ENCODE measurements around the gene RFX2.
"Not testable (repeated sequence)": the region's sequence is repeated elsewhere in the genome, so short reads cannot be mapped to it uniquely, and the experiment has no call there.

RFX2 gene

DNA sequence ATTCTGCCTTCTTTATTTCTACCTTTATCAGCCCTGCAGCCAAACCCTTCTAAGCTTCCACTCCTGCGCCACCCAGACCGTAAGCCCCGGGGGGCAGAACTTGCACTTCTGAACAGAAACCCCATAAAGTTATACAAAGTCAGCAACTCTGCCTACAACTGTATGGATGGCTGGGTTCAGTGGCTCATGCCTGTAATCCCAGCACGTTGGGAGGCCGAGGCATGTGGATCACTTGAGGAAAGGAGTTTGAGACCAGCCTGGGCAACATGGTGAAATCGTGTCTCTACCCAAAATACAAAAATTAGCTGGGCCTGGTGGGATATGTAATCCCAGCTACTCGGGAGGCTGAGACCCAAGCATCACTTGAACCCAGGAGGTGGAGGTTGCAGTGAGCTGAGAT is 142.7 kb downstream of the RFX2 start:
- DNase-seq = no peak

GRCh38 chr19:5966941-5967340 is 143.4 kb downstream of the RFX2 start:
- DNase-seq = no peak

DNA sequence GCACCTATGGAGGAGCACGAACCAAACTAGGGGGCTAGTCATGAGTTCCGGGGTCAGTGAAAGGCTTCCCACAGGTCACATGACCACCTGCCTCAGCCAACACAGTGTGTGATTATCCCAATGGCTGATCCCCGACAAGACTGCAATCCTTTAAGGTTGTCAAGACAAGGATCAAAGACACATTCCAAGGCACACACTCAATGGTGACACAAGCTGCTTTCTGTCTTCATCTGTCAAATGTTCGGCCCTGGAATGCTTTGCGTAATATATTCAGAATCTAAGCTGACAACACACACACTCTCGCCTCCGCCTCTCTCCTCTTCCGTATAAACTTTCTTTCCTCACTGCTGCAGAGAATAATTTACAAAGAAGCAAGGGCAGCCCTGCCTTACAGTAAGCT is 144.1 kb downstream of the RFX2 start:
- no peak for DNase-seq

DNA sequence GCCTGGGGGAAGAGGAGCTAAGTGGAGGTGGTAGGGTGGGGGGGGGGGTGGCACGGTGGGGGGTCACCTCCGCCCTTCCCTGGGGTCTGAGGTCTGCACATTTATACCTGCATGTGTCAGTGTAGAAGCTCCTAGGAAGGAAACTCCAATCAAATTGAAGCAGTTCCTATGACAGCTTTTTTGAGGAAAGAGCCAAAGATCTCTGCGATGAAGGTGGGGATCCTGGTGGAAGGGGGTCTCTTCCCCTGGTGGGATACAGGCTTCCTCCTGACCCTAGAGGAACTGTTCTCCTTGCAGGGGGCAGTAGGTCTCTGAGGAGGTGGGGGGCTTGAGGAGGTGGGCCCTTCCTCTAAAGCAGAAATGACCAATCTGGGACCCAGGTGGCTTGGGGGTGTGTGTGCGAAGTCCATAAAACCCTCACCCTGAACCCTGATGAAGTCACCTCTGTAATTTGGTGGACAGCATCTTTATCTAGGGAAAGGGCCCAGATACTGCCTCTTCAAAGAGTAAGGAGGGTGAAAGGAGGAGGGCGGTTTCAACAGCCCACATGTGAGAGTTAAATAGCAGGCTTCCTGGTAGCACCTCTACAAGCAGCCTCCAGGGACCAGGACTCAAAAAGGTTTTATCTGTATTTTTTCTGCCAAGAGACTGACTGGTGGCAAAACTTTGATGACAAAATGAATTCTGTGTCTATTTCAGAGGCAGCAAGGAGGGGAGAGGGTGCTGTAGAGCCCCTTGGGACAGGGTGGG is 145.3 kb downstream of the RFX2 start:
- no peak for DNase-seq

GRCh38 chr19:5963855-5964254 is 146.4 kb downstream of the RFX2 start:
- DNase-seq = no peak

- DNase-seq = not testable (repeated sequence)
Measured at GRCh38 chr19:5963259-5963658, 147.0 kb downstream of the RFX2 start.

GRCh38 chr19:5961969-5962945 is 148.0 kb downstream of the RFX2 start:
- peak; percentile 69 to 80 (median 73) for DNase-seq

DNA sequence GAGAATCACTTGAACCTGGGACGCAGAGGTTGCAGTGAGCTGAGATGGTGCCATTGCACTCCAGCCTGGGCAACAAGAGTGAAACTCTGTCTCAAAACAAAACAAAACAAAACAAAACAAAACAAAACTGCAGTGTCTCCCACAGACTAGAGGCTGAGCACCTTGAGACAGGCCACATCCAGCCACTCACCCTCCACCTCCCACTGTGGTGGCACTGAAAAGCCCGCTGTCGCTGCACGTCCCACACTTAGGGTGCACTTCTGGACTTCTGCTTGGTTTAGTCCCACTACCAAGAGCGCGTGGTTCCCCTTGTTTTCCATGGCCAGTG is 148.7 kb downstream of the RFX2 start:
- peak in 1 of 3 donors; percentile 39 for DNase-seq

- DNase-seq = no peak
Measured at GRCh38 chr19:5960005-5961001, 150.0 kb downstream of the RFX2 start.

DNA sequence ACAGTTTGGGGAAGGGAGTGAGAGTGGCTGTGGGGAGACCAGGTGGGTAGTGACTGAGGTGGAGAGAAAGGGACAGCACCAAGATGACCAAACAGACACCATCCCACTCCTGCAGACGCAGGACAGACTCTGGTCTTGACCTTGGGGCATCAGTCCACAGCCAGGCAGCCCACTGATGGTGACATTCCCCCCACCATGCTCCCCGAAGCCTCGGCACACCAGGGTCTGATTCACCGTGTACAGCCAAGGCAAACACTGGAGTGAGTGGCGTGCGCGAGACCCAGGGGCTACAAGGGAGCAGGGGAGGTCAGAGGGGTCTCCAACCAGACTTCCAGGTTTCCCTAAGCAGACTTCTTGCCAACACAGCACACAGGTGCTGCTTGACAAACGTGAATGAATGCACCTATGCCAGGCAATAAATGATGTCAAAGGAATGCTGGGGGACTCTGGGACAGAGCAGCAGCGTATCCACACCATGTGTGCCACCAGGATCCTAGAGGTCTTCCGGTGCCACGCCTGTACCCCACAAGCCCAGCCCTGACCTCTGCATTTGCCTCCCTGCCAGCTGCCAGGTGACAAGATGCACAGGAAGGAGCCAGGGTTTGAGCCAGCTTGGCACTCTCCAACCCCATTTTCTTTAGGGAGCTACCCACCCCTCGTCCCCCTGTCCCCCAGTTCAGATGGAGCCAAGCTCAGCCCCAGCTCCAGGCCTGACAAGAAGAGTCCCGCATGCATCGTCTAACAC is 150.9 kb downstream of the RFX2 start:
- no peak for DNase-seq

DNA sequence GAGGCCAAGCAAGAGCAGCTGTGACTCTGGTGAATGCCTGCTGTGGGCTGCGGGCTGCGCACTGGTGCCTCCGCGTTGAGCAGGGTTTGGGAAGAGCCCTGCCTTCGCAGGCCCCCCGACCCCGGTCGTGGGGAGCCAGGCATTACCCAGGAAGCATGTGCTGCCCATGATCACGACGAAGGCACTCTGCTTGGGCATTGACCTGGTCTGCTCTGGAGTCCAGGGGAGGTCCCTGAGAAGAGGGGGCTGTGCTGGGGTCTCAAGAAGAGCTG is 151.5 kb downstream of the RFX2 start:
- no peak for DNase-seq

DNA sequence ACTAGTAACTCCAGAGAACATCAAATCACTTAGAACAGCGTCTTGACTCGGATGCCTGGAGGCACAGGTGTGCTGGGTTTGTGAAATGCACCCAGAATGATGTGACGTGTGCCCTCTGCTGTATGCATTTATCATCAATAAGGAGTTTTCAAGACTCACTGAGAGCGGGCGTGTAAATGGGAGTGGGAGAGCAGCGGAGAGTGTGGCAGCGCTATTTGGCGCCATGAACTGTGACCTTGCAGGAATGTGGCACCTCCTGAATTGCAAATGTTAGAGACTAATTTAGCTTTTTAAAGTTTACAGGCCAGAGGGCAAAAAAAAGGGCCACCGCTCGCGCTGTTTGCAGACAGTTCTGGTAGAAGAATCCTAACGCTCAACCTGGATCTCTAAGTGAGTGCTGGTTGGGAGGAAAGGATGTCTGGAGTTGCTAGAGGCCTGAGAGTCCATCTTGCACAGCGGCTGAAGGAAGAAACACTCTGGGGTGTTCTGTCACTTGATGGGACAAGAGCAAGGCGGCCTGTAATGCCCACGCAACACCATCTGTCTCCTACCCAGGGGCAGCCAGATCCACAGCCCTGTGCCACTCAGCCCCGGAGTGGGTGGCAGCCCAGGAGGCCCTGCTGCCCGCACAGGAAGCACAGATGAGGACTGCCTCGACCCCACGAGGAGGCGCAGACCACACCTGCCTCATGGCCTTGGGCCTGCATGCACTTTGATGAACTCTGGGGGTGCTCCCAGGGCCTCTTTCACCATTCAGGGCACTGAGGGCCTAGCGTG is 152.0 kb downstream of the RFX2 start:
- DNase-seq = no peak

- DNase-seq = no peak
Measured at GRCh38 chr19:5957170-5957569, 153.1 kb downstream of the RFX2 start.

DNA sequence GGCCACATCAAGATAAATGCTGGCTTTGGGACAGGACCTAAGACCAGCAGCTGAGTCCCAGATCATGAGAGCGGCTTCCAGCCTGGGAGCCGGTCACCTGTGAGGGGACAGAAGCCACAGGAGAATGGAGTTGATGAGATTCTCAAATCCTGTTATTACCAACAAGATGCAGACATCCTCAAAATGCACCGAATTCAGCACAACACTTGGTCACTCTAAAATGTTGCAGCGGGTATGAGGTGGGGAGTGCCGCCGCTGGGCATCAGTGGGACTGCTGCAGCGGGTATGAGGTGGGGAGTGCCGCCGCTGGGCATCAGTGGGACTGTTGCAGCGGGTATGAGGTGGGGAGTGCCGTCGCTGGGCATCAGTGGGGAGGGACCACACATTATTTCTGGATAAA is 153.6 kb downstream of the RFX2 start:
- no peak for DNase-seq

DNA sequence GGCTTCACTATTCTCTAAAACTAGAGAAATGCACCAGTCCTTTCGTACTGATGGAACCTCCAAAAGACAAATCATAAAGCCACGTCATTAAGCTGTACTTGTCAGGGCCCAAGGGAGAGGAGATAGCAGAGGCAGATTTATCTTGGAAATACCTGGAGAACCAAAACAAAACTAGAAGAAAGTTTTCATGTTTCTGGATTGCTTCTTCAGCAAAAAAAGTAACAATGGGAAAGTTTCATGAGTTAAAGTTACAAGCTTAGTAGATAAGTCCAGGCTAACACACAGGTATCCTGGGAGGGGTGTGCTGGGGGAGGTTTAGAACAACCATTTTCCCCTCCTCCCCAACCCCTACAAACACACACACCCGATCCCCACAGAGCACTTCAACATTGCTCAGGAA is 154.0 kb downstream of the RFX2 start:
- DNase-seq = no peak

- no peak for DNase-seq
Measured at GRCh38 chr19:5955636-5955935, 154.7 kb downstream of the RFX2 start.

- no peak for DNase-seq
Measured at GRCh38 chr19:5954293-5954692, 156.0 kb downstream of the RFX2 start.

GRCh38 chr19:5953680-5954213 is 156.6 kb downstream of the RFX2 start:
- peak; percentile 42 to 45 (median 44) for DNase-seq

DNA sequence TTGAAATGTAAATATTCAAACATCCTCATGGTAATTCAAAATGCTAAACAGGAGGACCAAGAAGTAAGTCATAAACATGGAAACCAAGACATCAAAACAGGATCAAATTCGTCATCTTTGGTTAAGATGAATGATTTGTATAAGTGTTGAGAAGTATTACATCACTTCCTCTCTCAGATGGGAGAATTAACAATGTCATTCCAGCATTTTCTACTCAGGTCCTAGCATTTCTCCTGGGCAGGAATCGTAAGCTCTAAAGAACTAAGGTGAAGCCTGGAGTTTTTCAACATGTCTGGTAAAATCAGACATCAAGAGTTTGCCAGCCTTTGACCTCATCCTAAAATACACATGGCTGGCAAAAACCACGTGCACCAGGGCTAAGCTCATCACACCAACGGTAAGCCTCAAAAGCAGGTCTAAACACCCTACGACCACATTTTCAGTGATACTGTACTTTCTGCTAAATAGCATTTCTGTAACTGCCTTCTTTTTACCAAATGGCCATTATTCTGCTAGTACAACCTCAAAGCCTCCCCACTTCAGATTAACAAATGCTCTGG is 157.2 kb downstream of the RFX2 start:
- peak in 2 of 3 donors; percentile 44 to 56 for DNase-seq

GRCh38 chr19:5952193-5953029 is 157.9 kb downstream of the RFX2 start:
- no peak for DNase-seq

Measured in suppressor macrophage treated with lipopolysaccharide for 1 hour (primary cell).